Right ventricle myocardium inferior (tissue), 1 donor: ENCODE measurements around the gene ARHGAP11B.
"Not testable (repeated sequence)": the region's sequence is repeated elsewhere in the genome, so short reads cannot be mapped to it uniquely, and the experiment has no call there.

Source experiments
- ATAC-seq: fragments of 200-7000 bp; cut with Tn5 transposase; one replicate; pipeline ENCODE4 v1.9.1; 2020; ENCODE audit warnings: mild to moderate bottlenecking, moderate library complexity
- DNase-seq: peaks from one replicate; pipeline ENCODE4 v3.0.0; 2021; ENCODE audit errors: missing footprints
- intact Hi-C: fragments of 100-400 bp; cut with DNase I; formaldehyde crosslinking; loops from one replicate; pipeline ENCODE4 v1.11.0; 2022
- long read RNA-seq: library from polyadenylated mRNA; unstranded; transcript quantifications from one replicate; pipeline ENCODE4 v2.0.0, GENCODE V29; 2021
- donor health status: DM: no; HTN: yes; CAD: no; lungs with severe emphysema.

The ARHGAP11B gene
- long read RNA-seq, result 0 reads

DNA sequence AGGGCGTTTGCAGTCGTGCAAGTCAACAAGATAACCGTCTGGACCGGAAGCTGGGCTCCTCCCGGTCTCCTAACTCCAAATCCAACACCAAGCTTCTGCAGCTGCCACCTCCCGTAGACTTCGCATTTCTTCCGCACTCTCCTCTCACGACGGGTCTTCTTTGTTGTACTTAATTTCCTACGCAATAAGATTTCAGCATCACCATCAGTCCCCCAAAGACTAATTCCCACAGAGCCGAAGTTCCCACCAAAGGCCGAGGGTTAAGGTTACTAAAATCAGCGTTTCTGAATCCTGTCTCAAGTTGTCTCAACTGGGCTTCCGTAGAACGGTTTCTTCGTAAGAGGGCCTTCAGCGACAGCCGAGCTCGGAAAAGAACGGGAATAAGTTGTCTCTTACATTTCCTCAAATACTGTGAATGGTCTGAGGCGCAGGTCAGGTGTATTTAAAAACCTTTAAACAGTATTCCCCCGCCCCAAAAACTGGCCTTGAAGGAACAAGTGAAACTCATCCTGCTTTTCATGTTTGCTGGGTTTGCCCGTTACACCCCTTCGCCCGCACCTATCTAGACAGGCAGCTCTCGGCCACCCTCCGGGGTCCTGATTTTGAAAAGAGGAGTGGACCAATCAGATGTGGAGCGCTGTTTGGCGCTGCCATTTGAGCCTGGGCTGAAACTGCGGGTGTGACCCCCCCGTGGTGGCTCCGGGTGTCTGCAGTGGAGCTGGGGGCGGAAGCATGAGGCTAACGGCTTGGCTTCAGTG is at the start of gene ARHGAP11B:
TSS of gene ARHGAP11B (plus strand) at position 693 of the 758 bp plus-strand sequence.
- peak; percentile 91 for DNase-seq
- peak; percentile 98 for ATAC-seq
- intact Hi-C loops, result not testable (repeated sequence)

DNA sequence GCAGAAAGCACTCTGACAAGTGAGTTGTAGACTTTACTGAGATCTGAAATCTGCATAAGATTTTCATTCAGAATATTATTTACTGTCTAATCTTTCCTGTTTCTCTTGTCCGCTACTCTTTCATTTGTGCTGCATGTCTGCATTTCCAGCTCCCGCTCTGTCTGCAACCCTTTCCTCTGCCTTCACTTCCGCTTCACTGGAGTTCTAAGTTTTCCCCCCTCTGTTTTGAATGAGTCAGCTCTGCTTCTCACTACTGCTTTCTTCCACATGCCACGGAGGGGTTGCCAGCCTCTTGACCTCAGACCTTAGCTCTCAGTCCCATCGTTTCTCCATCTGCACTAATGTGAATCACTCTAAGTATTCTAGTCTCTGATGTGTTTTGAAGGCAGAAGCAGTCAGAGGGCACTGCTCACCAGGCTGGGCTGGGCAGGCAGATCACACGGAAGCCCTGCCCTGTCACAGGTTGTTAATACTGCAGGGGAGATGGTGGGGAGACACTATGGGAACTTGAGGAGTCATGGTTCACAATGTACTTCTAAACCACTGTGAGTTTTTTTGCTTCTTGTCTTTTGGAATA is 46.4 kb upstream of the ARHGAP11B start:
- DNase-seq, ATAC-seq: not testable (repeated sequence)

GRCh38 chr15:30580716-30581115 is 45.2 kb upstream of the ARHGAP11B start:
- intact Hi-C loops, DNase-seq, ATAC-seq: not testable (repeated sequence)

More for the DNA sequence above, 46.4 kb upstream of the ARHGAP11B start:
- intact Hi-C loops, result not testable (repeated sequence)

DNA sequence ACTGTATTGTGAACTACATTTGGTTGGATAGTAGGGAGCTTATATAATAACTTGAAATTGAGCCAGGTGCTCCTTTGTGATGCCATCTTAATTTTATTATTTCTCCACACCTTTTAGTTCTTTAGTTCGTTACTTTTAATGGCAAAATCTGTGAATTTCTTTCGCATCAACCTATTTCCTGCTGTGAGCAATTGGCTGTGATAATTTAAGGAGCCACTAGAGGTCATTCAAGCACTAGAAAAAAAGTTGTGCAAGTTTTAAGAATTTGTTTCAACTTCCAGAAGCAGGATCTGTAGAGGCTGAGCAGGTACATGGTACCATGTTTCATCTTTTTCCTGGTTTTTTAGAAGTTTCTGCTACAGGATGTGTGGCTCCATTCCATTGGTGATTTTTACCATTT is 27.0 kb upstream of the ARHGAP11B start:
- intact Hi-C loops, DNase-seq, ATAC-seq: not testable (repeated sequence)

- ATAC-seq, DNase-seq, intact Hi-C loops: not testable (repeated sequence)
Observed at GRCh38 chr15:30603796-30604195, 22.1 kb upstream of the ARHGAP11B start, which contains the start of gene GOLGA8H. Gene GOLGA8H, plus strand, starts transcription at chr15:30604028. Its CDS starts 98 bp downstream, at chr15:30604126.

GRCh38 chr15:30612271-30612670 is 13.7 kb upstream of the ARHGAP11B start:
- DNase-seq, intact Hi-C loops, ATAC-seq: not testable (repeated sequence)

DNA sequence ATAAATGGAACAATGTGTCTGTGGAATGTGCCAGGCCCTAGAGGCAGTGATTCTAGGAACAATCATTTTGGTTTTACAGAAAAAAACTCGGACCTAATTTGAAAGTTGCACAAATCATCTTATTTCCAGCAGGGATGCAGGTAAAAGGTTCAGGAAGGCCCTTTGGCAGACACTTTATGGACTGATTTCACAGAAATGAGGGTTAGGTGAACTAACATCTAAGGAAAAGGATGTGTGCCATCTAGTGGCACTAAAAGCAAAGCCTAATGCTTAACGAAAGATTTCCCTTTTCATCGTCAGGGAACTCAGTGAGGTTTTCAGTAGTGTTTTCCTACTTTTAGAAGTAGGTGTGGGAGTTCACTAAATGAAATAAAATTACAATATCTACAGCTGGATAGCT is 4.6 kb upstream of the ARHGAP11B start:
- ATAC-seq, intact Hi-C loops, DNase-seq: not testable (repeated sequence)

DNA sequence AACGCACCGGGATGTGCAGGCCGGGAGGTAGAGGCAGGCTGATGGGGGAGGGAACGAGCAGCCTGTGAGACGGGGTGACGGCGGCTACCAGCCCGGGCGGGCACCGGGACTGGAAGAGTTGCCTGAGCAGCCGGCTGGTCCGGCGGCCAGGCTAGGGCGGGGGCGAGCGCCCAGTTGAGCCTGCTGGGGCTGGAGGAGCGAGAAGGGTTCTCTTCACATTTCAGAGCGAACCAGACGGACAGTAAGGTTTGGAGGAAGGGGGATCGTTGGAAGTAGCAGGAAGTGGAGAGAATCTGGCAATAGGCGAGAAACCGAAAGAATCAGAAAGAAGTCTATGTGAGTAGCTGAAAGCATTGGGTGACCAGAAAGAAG is 252 bp downstream of the ARHGAP11B start:
- DNase-seq, intact Hi-C loops: not testable (repeated sequence)

DNA sequence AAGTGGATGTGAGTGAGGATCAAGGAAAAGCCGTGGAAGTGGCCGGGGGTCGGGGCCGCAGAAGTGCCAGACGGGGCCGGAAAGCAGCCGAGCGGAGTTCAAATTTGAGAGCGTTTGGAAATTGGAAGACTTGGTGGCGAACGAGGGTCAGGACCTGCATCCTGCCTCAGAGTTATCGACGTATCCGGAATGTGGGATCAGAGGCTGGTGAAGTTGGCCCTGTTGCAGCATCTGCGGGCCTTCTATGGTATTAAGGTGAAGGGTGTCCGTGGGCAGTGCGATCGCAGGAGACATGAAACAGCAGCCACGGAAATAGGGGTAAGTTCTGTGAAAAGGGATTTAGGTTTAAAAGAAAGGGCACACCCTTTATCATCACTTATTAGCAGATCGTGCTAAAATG is 704 bp downstream of the ARHGAP11B start:
- intact Hi-C loops, ATAC-seq: not testable (repeated sequence)

More for the DNA sequence above, 252 bp downstream of the ARHGAP11B start:
- not testable (repeated sequence) for ATAC-seq

DNA sequence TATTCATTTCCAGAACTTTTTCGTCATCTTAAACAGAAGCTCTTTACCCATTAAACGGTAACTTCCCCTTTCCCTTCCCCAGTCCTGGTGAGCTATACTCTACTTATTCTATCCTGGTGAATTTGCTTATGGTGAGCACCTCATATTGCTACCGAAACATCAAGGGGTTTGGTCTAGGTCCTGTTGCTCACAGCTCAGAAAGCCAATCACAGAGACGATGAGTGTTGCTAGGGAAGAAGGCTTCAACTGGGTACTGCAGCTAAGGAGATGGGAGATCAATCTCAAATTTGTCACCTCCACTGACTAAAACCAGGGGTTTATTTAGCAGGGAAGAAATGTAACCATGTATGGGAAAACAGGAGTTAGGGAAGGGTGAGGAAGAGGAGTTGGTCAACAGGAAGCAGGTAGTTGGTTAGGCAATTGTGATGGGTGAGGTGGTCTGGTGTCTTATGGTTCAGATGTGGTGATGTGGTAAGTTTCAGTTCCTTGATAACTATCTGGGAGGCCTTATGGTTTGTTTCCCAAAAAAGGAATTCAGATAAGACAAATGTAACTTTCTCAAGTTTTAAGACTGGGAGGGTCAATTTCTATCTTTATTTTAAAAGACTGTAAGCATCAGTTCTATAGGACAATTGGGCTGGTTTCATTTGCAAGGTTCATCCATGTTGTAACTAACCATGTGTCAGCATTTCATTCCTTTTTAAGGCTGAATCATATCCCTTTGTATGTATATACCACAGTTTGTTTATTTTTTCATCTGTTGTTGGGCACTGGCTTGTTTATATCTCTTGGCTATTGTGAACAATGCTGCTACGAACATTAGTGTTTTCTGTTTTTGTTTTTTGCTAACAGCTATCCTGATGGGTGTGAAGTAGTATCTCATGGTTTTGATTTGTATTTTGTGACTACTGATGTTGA is 24.3 kb downstream of the ARHGAP11B start:
- ATAC-seq, result no peak
- intact Hi-C loops, result no loop called here
- DNase-seq, result no peak

More for the DNA sequence above, 704 bp downstream of the ARHGAP11B start:
- DNase-seq, result not testable (repeated sequence)

GRCh38 chr15:30661154-30661553 is 35.2 kb downstream of the ARHGAP11B start:
- intact Hi-C loops, ATAC-seq, DNase-seq: not testable (repeated sequence)

DNA sequence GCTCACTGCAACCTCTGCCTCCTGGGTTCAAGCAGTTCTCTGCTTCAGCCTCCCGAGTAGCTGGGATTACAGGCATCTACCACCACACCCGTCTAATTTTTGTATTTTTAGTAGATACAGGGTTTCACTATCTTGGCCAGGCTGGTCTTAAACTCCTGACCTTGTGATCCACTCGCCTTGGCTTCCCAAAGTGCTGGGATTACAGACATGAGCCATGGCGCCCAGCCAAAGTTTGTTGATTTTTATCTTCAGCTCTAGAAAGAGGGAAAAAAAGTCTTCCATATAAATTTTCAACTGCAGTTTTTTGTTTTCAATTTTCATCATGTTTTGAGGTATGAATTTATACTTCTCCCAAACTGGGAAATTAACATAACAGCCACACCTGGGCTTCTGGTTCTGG is 43.7 kb downstream of the ARHGAP11B start:
- intact Hi-C loops, result not testable (repeated sequence)

DNA sequence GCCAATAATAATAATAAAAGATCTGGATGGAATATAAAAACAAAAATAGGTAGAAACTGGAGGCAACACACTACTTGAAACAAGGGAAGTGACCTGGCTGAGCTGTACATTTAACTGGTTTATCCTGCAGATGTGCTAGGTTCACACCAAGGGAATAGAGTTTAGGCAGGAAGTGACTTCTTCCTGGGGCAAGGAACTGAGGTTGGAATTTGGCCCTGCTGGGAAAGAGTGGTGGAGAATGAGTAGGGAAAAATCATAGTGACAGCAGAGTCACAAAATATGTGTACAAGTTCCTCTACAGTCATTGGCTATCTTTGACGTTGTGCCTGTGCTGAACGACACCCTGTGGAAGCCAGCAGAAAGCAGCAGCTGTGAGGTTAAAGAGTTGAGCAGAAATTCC is 44.1 kb downstream of the ARHGAP11B start:
- ATAC-seq (no peak), DNase-seq (no peak)
- intact Hi-C loops, result no loop called here

More for the DNA sequence above, 43.7 kb downstream of the ARHGAP11B start:
- DNase-seq, ATAC-seq: not testable (repeated sequence)

DNA sequence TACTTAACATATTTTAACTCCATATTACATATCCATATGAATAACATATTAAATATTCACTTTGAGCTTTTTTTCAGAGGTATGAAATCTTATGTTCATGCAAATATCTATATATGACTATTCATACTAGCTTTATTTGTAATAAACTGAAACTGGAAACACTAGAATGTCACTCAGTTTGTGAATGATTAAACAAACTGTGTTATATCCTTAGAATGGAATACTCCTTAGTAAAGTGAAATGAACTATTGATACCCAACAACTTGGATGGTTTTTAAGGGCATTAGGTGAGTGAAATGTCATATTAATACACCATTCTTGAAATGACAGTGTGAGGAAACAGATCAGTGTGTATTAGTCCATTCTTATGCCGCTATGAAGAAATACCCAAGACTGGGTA is 45.4 kb downstream of the ARHGAP11B start:
- ATAC-seq, result no peak
- intact Hi-C loops, result no loop called here
- DNase-seq, result no peak

- no peak for ATAC-seq
- no peak for DNase-seq
- intact Hi-C loops, result no loop called here
Observed at GRCh38 chr15:30675126-30675525, 49.2 kb downstream of the ARHGAP11B start.

GRCh38 chr15:30675891-30676290 is 50.0 kb downstream of the ARHGAP11B start:
- DNase-seq, intact Hi-C loops, ATAC-seq: not testable (repeated sequence)

- ATAC-seq, DNase-seq, intact Hi-C loops: not testable (repeated sequence)
Observed at GRCh38 chr15:30680997-30681396, 55.1 kb downstream of the ARHGAP11B start.

GRCh38 chr15:30685709-30686285 is 59.9 kb downstream of the ARHGAP11B start:
- ATAC-seq, result peak; percentile 80
- DNase-seq, intact Hi-C loops: not testable (repeated sequence)
